Glomerular visceral epithelial cell (primary cell): ENCODE results near the gene MCIDAS.

Source experiments
- DNase-seq: peaks from one replicate; pipeline ENCODE4 v3.0.0-alpha.2; 2016; ENCODE audit errors: extremely low spot score

The MCIDAS gene

DNA sequence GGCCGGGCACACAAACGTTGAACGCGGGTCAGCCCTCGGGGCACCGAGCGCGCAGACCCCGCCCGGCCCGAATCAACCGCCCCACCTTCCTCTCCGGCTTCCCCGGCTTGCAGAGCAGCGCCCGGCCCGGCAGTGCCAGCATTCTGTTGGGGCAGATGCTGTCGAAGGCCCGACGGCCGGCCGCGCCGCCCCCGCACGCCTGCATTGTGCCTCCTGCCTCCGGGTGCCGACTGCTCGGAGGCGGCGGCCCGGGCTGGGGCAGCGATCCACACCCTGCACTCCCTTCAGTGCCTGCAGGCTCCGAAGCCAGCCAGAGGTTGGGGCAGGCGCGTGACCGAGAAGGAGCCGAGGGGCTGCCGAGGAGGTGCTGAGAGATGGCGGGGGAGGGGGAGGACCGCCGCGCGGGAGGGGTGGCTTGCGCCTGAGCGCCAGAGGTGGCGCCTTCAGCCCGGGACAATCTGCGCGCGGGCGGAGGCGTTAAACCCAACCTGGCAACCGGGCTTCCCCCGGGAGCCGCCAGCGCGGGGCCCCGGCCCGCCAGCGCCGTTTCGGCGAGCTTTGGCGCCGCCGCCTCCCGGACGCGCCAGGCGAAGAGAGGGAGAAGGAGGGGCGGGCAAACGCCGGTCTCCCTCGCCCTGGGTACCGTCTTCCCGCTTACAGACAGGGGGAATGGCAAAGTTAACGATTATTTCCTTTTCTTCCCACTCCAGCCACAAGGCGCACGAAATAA is at the start of gene MCIDAS:
Gene MCIDAS (minus strand): TSS at position 382 of the 730 bp plus-strand sequence. CDS start 177 bp downstream, at position 205.
- peak; percentile 78 for DNase-seq

DNA sequence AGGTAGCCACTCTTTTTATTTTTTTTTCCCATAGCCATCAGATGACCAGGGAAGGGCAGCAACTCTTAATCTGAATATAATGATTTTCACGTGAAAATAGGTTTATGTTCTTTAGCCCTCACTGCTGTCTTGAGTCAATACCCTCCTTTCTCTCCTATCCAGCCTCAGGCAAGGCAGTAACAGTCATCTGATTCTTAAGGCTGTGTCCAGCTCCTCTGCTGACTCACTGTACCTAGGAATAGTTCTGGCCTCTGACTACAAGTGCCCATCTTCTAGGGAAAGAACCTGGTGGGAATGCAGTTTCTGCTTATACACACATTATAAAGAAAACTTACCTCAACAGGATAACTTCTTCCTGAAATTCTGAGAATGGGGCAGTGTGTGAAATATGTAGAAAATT is 49.7 kb upstream of the MCIDAS start:
- DNase-seq = no peak

DNA sequence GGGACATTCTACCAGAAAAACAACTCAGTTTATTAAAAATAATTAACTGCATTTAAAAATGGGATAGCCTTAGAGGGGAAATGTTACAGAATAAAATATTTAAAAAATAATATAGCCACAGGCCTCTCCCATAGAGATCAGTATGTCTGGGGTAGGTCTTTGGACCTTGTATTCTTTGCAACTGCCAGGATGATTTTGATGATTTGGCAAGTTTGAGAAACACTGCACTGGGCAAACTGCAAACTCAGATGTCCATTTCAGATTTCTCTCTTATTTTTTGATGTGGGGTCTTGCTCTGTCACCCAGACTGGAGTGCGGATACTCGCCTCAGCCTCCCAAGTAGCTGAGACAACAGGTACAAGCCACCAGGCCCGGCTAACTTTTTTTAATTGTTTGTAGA is 31.2 kb upstream of the MCIDAS start:
- no peak for DNase-seq

DNA sequence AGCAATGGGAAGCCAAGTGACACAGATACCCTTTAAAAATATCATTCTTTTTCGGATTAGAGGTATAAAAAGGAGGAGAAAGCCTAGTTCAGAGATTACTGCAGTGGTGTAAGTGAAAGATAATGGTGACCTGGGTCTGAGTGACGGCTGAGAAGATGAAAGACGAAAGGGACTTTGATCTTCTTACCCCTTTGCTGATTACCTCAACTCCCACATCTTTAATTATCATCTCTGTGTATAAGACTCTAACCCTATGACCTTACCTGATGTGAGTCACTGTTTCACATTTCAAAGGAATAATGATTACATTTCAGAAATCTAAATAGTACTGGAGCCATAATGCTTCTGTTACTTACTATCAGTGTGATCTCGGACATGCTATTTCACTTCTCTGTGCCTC is 27.7 kb upstream of the MCIDAS start:
- DNase-seq = no peak

DNA sequence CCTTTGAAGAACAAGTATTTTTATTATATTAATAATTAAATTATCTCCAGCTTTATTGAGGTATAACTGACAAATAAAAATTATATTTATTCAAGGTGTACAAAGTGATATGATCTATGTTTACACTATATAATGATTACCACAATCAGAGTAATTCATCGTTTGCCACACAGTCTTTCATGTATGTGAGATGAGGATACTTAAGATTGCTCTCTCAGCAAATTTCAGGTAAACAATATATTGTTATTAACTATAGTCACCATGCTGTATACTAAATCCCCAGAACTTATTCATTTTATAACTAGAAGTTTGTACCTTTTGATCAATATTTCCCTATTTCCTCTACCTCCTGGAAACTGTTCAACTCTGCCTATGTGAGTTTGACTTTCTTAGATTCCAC is 22.9 kb upstream of the MCIDAS start:
- no peak for DNase-seq

DNA sequence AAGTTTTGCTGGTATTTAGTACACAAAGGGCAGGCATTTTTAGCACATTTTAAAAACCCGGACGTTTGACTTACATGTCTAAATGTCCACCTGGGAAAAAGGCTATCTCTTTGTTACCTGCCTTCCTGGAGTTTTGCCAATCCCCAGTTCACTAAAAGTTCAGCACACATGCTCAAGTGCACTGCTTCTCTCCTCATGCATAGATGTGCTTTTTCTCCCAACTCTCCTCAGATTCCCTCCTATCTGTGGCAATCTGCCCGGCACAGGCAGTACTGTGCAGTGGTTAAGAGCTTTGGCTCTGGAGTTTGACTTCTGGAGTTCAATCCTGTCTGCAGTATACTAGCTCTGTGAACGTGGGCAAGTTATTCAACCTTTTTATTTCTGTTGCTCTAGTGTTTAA is 14.6 kb upstream of the MCIDAS start:
- no peak for DNase-seq

DNA sequence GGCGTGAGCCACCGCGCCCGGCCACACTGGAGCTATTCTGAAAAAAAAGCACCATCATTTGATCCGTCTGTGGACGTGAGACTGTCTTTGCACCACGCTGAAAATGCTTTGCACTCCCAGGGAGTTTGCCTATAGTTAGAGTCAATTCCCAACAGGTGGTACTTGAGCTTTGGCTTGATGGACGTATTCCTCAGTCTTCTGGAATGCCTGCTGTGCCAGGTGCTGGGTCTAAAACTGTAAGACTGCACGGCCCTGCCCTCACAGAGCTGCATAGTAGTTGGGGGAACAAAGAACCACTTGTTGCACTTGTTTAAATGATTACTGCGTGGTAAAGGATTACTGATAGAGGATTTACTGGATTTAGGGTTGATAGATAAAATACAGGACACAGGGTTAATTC is 9.7 kb upstream of the MCIDAS start:
- DNase-seq = no peak

DNA sequence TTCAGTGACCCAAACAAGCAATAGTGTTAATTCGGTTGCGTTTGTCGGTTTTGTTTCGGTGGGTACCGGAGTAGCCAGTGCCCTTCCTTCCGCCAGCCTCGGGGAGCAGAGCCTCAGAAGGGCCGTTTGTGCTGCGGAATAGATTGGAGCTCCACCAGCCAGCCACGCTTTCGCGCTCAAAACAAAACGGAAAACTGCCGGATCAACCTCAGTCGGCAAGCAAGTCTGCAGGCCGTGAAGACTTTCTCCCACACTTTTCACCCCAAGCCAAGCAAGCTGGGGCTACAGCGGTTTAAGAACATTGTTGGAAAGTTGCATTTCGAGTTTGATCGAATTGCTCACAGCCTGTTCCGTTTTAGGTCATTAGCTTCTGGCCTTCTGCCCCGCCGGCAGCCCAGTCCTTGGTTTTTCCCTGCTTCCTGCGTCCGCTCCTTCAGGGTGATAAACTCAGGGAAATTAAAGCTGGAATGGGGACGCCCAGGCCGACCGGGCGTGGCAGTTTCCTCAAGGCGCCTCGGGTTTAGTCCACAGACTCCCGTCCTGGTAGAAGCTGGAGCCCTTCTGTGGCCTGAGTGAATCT is 7.1 kb upstream of the MCIDAS start:
- DNase-seq = peak; percentile 64

DNA sequence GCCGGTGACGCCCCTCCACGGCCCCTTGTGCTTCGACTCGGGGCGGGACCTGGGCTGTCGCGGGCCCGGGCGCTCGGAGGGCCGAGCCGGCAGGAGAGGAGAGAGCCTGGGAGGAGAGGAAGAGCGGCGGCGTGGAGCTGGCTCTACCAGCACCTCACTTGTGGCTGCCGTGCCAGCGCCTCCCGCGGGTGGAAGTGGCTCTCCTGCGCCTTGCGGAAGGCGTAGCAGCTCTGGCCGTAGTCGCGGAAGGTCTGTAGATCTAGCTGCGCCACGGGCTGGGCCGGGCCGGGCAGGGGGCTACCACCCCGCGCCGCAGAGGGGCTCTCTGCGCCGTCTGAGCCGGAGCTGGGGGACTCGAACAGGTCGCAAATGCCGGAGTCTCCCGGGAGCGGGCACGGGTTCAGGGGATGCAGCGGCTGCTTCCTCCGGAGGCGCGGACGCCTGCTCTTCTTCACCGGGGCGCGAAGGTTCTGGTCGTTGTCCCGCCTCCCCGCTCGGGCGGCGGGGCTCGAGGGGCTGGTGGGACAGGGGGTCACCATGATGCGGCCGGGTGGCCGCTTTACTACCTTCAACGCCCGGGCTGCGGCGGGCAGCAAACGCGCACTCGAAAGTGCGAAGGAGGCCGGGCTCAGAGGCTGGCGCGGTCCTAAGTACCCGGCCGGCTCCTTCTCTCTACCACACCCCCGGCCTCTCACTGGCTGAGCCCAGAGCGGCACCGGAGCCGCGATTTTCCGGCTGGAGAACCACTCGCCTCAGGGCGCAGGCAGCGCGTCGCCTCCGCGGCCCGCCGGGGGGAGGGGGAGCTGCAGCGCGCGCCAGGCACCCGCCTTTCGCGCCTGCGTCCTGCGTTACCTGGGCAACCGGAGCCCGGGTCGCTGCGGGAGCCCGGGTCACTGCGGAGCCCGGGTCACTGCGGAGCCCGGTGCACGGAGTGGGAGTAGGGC is 6.1 kb upstream of the MCIDAS start, which contains the start of gene CCNO:
Gene CCNO (minus strand): TSS at position 624 of the 944 bp plus-strand sequence. CDS start 85 bp downstream, at position 539.
- DNase-seq = peak; percentile 89

DNA sequence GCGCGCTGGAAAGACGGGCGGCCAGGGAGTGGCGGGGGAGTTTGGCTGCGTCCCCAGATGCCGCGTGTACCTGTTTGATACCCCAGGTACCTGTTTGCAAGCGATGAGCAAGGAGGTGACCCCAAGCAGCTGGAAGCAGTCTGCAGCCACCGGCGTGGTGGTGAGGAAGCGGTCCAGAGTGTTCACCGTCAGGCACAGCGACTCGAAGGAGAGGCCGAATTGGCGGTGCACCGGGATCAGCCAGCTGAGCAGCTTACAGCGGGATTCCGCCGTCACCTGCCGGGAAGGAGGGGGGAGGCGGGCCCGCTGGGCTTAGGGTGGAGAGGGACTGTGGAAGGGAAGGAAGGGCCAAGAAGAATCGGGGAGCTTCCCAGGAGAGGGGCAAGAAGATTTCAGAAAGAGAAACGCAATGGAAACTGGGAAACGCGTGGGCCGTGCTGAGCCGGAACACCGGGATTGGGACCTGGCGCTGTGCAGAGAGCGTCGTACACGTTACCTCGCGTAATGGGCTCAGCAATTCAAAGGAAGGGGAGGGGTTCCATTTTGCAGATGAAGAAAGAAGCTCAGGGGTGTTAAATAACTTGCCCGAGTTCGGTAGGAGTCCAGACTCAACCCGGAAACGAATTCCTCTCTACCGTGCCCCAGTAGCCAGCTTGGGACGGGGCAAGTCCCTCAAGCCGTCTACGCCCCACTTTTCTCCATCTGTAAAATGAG is 5.3 kb upstream of the MCIDAS start:
- peak; percentile 64 for DNase-seq

DNA sequence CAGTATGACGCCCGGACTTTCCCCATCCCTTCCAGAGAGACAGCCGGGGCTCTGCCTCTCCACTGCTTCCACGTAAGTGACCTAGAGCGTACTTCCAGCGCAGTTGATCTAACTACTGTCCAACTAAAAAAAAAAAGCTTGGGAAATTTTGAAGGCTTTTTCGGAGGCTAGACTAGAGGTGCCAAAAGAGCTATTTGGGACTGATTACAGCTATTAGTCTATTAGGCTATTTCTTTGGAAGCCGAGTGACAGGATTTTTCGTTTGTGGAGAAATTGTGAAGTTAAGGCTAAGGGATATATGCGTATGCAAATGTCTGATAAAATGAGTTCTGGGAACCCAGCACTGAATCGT is 4.8 kb upstream of the MCIDAS start:
- DNase-seq = no peak

DNA sequence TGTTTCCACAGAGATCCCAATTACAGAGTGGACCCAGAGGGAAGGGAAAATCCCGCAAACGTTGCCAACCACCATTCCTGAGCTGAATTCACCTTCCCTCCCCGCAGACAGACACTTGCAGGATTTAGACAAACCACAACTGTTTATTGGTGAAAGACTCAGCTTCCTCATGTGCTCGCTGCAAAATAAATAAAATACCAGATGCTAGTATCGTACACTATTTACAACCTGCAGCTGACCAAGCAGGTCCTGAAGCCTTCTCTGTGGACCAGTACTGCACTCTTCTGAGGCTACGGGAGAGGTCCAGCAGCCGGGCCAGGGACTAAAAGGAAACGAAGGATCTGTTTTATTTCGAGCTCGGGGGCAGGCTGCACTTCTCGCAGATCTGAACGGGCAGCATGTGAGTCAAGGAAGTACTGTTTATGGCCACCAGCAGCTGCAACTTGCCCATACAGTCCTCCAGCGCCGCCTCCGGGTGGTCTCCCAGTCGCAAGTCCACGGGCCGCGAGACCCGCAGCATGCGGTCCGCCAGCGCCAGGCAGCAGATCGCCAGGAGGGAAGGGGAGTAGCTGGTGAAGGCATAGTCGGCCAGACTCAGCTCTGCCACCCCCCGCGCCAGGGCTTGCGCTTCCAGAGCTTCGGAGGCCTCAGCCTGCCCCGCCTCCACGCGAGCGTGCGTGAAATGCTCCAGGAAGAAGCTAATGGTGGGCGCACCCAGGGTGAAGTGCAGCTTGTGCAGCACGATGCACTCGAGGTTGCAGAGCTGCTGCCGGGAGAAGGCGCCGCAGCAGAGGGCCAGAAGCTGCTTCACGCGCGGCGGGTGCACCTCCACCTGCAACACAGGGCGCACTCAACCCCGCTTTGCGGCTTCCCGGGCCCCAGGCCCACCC is 4.2 kb upstream of the MCIDAS start:
- peak; percentile 30 for DNase-seq

DNA sequence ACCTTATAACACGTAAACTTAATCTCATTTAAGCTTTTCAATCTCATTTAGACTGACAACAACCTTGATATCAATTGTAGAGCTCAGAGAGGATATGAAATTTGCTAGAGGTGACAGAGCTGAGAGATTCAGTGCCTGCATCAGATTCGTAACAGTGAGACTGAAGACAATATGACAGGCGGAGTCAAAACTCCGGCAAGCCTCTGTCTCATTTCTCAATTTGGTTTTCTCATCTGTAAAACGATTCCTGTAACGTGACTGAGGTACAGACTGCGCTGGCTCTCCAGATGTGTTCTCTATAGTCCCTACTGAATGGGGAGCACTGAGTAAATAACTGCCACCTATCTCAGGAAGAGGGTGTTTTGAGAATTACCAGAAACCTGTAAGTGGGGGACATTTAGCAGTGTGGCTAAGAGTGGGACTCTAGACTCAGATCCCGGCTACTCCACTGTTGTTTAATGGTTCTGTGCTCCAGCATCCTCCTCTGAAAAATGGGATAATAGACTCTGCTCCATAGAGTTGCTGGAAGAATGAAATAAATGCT is 3.0 kb upstream of the MCIDAS start:
- DNase-seq = no peak

DNA sequence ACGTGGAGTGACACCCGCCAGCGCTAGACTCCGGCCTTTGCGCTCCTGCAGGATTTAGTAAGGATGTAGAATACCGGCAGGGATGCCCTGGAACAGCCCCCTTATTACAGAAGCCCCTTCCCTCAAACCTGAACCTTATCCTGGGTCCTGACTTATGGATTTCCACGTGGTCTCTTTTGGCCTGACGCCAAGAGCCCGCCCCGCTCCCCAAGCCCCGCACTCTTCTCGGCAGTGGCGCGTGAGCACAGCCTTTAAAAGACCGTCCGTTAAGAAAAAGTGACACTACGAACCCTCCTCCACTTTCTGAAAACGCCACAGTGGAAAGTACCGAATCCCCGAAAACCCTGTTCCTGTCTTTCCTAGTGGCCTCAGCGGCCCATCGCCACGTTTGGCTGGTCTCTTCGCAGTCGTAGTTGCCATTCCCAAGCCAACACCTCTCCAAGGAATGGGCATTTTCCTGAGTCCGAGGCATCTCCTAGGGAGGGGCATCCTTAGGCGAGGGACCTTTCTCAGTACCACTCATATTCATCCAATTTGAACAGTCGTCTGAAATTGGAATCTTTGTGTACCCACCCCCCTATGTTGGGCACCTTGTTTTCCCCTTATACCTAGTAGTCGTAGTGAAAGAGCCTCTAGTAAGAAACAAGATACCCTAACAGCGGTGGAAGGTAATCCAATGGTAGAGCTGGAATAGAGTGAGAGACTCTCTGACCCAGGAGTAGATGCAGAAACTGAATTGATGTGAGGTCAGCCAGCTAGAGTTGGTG is 732 bp upstream of the MCIDAS start:
- no peak for DNase-seq

DNA sequence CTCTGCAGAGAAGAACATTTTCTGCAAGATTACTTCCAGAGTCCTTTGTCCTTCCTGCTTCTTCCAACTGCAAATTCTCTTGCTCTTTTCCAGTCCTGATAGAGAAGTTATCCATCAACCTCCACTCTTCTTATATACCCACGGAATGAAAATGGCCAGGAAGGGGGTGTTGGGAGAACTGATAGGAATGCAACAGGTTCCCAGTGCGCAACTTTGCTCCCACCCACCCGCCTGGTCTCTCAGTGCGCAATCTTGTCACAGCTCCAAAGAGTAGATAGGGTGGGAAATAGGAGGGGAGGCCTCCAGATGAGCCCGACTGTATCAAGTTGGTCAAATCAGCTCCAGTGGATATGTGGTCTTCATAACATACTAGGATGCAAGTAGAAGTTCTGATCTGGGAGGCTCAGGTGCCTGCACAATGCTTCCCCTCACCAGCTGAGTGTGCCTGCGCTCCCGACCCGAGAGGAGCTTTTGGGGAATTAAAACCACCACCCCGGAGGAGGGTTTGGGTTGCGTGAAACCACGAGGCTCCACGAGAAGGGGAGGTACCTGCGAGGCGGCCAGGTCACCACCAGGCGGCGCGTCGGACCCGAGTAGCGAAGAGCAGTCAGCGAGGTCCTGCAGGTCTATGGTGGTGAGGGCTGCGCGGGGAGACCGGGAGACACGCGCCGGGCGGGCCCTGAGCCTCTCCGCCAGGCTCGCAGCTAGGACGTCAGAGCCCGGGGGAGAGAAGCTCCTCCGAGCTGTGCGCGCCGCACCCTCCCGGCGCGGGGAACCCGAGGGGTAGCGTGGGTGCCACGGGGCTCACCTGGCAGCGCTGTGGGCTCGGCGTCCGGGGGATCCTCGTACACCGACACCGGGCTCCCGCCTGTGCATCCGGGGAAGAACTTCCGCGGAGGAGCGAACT is 835 bp downstream of the MCIDAS start:
- peak; percentile 87 for DNase-seq

DNA sequence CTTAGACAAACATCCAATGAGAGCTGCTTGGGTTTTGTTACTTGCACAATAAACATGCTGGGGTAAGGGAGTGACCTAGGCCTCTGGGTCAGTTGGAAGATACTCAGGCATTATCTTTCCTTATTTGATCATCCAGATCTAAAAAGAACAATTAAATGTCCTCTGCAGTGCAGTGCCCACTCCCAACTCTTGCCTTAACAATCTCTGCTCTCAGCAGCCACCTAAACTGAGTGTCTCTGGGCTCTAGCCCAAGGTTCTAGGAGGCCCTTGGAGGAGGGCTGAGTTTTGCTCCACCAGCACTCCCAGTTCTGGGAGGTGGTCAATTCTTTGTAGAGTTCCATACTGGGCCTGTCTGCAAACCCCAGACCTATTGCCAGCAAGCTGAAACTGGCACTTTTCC is 1.8 kb downstream of the MCIDAS start:
- no peak for DNase-seq

DNA sequence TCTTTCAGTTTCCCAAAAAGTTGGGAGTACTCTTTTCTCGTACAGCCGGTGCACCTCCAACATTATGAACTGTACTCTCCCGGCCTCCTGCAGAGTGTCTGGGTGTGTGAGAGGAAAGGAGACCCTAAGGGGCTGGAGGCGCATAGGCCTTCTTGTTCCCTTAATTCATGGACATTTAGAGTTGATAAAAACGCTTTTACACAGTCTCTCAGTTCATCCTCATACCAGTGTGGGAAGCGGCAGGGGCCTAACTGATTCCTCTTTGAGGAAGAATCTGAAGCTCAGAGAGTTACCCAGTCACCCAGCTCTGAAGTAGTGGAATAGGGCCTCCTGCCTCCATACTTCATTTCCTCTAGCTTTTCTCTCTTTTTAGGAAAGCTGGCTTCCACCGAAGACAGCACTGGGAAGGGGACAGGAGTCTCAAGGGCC is 3.3 kb downstream of the MCIDAS start:
- DNase-seq = no peak

DNA sequence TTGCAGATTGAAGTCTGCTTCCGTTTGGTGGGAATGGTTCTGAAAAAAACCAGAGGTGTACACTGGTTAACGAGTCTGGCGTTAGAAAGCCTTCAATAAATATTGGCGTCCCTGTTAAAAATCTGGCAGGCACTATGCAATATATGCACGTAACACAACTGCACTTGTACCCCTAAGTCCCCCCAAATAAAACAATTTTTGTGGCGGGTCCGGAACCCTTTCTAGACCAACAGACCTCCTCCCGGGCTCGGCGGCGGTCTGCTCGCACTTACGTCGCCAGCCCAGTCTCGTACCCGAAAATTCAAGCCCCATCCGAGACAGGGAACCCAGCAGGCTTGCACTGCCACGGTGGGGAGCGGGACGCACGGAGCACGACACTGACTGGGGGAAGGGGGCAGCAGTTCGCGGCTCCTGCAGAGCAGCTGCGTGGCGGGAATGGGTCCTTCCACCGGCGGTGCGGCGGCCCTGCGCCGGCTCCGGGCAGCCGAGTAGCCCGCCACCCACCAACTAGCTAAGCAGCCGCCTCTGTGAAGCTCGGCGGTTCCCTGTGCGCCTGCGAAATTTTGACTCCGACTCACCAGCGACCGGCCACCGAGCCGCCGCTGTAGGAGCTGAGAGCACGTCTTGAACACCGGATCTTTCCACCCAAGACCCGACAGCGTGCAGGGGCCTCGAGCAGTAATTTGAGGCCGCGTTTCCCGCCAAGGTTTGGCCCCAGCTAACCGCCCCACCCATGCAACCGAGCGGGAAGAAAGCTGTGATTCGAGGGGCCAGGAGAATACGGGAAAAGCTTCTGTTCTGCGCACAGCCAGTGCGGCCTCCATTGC is 3.9 kb downstream of the MCIDAS start:
- no peak for DNase-seq
